Measurements from ENCODE around the gene ZNF691.
"Not testable (repeated sequence)": the region's sequence is repeated elsewhere in the genome, so short reads cannot be mapped to it uniquely, and the experiment has no call there.

DNA sequence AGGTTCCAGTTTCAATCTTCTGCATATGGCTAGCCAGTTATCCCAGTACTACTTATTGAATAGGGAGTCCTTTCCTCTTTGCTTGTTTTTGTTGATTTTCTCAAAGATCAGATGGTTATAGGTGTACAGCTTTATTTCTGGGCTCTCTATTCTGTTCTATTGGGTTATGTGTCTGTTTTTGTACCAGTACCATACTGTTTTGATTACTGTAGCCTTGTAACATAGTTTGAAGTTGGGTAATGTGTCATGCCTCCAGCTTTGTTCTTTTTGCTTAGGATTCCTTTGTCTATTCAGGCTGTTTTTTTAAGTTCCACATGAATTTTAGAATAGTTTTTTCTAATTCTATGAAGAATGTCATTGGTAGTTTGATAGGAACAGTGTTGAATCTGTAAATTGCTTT is 26.7 kb downstream of the ZNF691 start:
- TF ChIP-seq YY1 (IDR thresholded peaks at IDR 0.05; ENCODE audit: insufficient read depth, insufficient read length); ZNF274 (IDR thresholded peaks at IDR 0.05; ENCODE audit: low read depth, low read length); SUZ12 (IDR thresholded peaks at IDR 0.05; ENCODE audit: extremely low read depth, insufficient read depth, insufficient read length): not testable (repeated sequence)

Data from NT2/D1 (cell line).